GM21576 (cell line): Measurements from ENCODE around the gene IAH1.

Experiments
- ATAC-seq: cut with Tn5 transposase; IDR thresholded peaks from one replicate; pipeline ENCODE4 v1.9.1; 2021; ENCODE audit warnings: mild to moderate bottlenecking, moderate library complexity; ENCODE audit not compliant: unreplicated experiment

The IAH1 gene

GRCh38 chr2:9527995-9528787 is 53.8 kb downstream of the IAH1 start:
- ATAC-seq, result no peak

GRCh38 chr2:9532421-9532820 is 58.1 kb downstream of the IAH1 start:
- no peak for ATAC-seq

GRCh38 chr2:9533663-9534062 is 59.3 kb downstream of the IAH1 start:
- no peak for ATAC-seq

- no peak for ATAC-seq
Observed at GRCh38 chr2:9535177-9535576, 60.8 kb downstream of the IAH1 start.

GRCh38 chr2:9536504-9536903 is 62.2 kb downstream of the IAH1 start:
- no peak for ATAC-seq

GRCh38 chr2:9538000-9538507 is 63.7 kb downstream of the IAH1 start:
- no peak for ATAC-seq
